Measurements from ENCODE around the gene ATF6B. TPM values are rescaled to one million over a fixed set of nuclear protein-coding genes. Genes with fewer than 3 reads are reported as not detected.
A peak's percentile ranks its signal among the peaks of the same experiment; 100 is the strongest.

Gene ATF6B
- total and polyA plus RNA-seq, 2 of the 13 experiments (the other 11 are each of a cell fraction or from before 2014, with no cell fraction given) = 18.1 to 44.0 TPM

DNA sequence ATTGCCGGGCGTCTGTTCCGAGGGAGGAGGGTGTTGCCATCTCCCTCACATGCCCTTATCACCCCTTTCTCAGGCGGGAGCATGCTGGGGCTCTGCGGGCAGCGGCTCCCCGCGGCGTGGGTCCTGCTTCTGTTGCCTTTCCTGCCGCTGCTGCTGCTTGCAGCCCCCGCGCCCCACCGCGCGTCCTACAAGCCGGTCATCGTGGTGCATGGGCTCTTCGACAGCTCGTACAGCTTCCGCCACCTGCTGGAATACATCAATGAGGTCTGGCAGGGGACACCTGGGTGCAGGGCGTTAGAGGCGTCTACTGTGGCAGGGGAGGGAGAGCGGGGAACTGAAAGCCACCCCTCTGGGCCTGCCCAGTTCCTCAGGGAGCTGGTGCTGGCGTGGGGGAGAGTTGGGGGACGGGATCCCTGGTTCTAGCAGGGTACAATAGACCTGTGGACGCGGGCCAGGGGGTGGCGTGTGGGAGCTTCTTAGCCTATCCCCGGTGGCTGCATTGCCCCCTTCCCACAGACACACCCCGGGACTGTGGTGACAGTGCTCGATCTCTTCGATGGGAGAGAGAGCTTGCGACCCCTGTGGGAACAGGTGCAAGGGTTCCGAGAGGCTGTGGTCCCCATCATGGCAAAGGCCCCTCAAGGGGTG is 26.6 kb upstream of the ATF6B start (continued):
- 0 out of 2 replicates have a peak, but pooled peaks have one; percentile 52 for TF ChIP-seq PAX8 (CRISPR knock-in tag; IDR thresholded peaks at IDR 0.05; ENCODE audit: borderline replicate concordance)
- TF ChIP-seq JDP2 (CRISPR knock-in tag; IDR thresholded peaks at IDR 0.05; ENCODE audit: borderline replicate concordance) = no peak
- TF ChIP-seq YEATS2 (CRISPR knock-in tag; IDR thresholded peaks at IDR 0.05; ENCODE audit: borderline replicate concordance) = peak; percentile 10; the same call in 1 of the 2 replicates
- no peak for TF ChIP-seq TAF1 (CRISPR knock-in tag; IDR thresholded peaks at IDR 0.05)
- no peak for TF ChIP-seq ZNF160 (CRISPR knock-in tag; IDR thresholded peaks at IDR 0.05)
- TF ChIP-seq RFXAP (CRISPR knock-in tag; IDR thresholded peaks at IDR 0.05; ENCODE audit: borderline replicate concordance) = 0 out of 2 replicates have a peak, but pooled peaks have one; percentile 6
- TF ChIP-seq KLF12 (CRISPR knock-in tag; IDR thresholded peaks at IDR 0.05; ENCODE audit: borderline replicate concordance) = no peak
- TF ChIP-seq HOXA3 (CRISPR knock-in tag; IDR thresholded peaks at IDR 0.05) = no peak; the same call in 1 of the 2 replicates
- TF ChIP-seq MTF2 (CRISPR knock-in tag; IDR thresholded peaks at IDR 0.05; ENCODE audit: borderline replicate concordance) = 0 out of 2 replicates have a peak, but pooled peaks have one; percentile 65
- TF ChIP-seq IKZF1 (IDR thresholded peaks at IDR 0.05) = no peak
- peak; percentile 55 for TF ChIP-seq YY1 (IDR thresholded peaks at IDR 0.05; ENCODE audit: insufficient read depth, insufficient replicate concordance, low read depth, low read length)
- TF ChIP-seq ZNF646 (CRISPR knock-in tag; IDR thresholded peaks at IDR 0.05) = 0 out of 2 replicates have a peak, but pooled peaks have one; percentile 6
- TF ChIP-seq ZNF367 (CRISPR knock-in tag; IDR thresholded peaks at IDR 0.05; ENCODE audit: borderline replicate concordance) = no peak
- TF ChIP-seq, protein P1, sequence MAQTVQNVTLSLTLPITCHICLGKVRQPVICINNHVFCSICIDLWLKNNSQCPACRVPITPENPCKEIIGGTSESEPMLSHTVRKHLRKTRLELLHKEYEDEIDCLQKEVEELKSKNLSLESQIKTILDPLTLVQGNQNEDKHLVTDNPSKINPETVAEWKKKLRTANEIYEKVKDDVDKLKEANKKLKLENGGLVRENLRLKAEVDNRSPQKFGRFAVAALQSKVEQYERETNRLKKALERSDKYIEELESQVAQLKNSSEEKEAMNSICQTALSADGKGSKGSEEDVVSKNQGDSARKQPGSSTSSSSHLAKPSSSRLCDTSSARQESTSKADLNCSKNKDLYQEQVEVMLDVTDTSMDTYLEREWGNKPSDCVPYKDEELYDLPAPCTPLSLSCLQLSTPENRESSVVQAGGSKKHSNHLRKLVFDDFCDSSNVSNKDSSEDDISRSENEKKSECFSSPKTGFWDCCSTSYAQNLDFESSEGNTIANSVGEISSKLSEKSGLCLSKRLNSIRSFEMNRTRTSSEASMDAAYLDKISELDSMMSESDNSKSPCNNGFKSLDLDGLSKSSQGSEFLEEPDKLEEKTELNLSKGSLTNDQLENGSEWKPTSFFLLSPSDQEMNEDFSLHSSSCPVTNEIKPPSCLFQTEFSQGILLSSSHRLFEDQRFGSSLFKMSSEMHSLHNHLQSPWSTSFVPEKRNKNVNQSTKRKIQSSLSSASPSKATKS (CRISPR knock-in tag; IDR thresholded peaks at IDR 0.05) = no peak
- no peak; the same call in 1 of the 2 replicates for TF ChIP-seq ZBTB7A (CRISPR knock-in tag; IDR thresholded peaks at IDR 0.05)
- TF ChIP-seq ZNF124 (CRISPR knock-in tag; IDR thresholded peaks at IDR 0.05) = 0 out of 2 replicates have a peak, but pooled peaks have one; percentile 22

All from HepG2 (cell line).